NK-92 treated with Interleukin-12 subunit alpha and Interleukin-12 subunit beta, amount 100 ng/mL, for 24 hours (cell line): Measurements from ENCODE around the gene ZNF831.

Experiments
- DNase-seq: peaks from one replicate; lab custom pipeline; 2025; lab: John Stamatoyannopoulos, UW

ZNF831 gene

DNA sequence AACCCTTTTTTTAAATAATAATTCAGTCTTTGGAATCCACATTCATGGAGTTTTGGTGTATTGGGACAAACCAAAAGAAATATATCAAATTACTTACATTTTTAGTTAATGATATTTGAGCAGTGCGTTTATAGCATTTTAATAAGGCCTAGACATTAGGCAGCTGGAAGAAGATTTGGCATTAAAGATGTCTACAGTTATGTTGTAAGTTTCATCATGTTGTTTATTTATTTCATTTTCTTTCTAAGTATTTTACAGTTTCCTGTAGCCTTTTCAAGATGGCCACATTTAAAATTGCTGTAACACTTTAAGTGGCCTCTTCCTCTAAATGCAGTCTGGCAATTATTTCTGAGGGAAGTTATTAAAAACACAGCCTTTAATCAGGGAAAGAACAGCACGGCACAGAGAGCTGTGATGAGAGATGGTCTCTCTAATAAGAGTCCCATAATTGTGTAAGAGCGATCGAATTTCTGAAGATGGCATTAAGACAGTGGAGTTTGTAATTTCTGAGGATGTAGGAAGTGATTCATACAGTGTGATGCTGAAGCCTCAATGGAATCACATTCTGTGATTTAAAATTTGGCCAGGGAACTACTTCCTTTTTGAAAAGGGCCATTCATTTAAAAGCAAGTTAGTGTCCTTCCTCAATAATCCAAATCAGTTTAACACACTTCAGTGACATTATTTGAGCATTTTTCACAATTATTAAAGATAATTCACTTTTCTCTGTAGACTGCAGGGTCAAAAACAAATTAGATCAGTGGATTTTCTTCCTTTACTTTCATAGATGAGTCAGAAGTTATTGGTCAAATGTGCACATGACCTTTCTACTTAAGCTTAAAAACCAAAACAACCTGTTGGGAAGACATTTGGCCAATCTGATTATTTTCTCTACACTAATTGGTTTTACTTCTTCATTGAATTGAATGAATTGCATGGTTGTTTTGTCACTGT lies 84.4 kb downstream of the ZNF831 start:
- DNase-seq: no peak

DNA sequence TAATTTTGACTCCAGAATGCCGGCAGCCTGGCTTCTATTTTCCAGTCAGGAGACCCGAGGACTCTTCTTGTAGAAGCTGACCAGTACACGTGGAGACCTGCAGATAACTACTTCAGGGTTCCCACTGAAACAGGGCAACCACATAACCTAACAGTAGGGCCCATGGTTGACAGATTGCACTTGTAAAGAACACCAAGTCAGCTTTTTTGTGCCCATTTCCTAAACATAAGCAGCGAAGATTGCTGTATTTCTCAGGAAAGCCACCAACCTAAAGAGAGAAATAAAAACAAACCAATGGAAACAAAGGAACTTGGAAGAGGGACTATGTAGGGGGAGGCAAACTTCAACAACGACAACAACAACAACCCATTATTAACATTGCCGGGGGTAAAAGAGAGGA lies 86.7 kb downstream of the ZNF831 start:
- no peak for DNase-seq

DNA sequence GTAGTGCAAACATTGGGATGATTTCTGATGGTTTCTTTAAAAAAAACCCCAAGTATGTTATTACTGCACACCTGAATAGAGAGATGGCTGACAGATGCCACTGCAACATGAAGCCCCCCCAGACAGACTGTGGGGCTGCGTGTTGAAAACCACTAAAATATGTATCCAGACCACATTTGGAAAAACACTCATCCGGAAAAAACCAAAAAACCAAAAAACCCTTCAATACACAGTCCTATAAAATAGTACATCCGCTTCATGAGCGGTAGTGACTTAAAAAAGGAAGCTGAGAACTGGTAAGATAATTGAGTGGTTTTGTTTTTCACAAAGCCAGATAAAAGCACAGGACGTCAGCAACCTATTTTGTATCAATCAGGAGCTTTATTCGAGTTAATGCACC lies 89.7 kb downstream of the ZNF831 start:
- DNase-seq: no peak

DNA sequence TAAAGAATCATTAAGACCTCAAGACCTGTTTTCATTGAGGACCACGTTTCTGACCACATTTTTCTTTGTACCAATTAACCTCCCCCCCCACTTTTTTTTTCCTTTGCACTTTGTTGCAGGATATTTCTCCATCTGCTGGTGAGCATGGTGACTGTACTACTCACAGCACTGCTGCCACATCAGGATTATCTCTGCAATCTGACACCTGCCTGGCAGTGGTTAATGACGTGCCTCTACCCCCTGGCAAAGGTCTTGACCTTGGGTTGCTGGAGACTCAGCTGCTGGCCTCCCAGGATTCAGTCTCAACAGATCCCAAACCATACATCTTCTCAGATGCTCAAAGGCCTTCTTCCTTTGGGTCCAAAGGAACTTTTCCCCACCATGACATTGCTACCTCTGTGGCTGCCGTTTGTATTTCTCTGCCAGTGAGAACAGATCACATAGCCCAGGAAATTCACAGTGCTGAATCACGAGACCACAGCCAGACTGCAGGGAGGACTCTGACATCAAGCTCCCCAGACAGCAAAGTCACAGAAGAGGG lies 90.2 kb downstream of the ZNF831 start:
- peak; percentile 4 for DNase-seq

DNA sequence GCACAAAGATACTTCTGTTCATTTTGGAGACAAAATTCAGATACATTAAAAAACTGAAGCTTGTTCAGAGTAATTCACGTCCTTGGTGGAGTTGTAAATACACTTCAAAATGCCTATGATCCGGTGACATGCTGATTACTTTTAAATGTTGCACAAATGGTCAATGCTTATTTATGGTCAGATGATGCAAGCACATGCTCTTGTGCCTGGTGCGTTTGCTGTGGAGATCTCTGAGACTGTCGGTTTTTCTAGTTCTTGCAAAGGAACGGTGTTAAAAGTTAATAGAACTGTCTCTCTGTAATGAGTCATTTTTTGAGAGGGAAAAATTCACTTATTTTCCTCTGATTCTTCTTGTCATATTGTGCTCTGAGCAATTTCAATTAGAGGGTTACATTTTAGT lies 91.6 kb downstream of the ZNF831 start:
- no peak for DNase-seq

DNA sequence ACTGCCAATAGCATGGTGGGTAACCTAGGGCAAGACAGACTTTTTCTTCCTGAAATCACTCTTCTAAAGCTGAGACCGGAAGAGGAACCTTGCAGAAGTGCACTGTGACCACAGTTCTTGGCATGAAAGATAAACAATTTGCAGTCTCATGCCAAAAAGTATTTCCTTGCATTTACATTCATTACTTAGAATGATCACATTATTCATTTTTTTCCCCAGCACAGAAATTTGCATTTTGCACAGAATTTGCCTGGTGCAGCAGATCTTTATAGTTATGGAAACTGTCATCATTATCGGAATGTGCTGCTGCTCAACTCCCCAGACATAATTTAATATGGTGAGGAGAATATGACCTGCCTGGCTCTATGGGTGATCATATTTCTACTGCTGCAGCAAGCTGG lies 94.6 kb downstream of the ZNF831 start:
- no peak for DNase-seq

DNA sequence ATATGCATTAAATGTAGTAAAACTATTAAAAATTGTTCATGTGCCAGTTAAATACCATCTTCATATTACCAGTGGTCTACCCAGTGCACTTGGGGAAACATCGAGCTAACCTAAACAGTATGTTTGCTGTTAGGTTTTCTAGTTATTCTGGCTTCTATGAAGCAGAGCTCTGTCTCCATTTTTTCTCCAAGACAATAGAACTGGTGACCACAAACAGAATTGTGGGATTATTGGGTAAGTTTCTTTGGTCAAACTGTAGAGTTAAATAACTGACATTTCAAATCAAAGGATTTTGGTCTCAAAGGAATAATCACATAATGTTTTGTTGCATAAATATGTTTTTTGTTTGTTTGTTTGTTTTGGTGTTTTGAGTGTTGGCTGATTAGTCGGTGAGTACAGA lies 96.3 kb downstream of the ZNF831 start:
- no peak for DNase-seq

DNA sequence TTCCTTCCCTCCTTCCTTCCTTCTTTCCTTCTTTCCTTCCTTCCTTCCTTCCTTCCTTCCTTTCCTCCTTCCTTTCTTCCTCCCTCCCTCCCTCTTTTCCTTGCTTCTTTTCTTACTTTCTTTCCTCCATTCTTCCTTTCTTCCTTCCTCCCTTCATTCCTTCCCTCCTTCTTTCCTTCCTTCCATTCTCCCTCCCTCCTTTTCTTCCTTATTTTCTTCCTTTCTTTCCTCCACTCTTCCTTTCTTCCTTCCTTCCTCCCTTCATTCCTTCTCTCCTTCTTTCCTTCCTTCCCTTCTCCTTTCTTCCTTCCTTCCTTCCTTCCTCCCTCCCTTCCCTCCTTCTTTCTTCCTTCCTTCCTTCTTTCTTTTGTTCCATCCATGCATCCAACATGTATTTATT lies 101.7 kb downstream of the ZNF831 start:
- DNase-seq: no peak

DNA sequence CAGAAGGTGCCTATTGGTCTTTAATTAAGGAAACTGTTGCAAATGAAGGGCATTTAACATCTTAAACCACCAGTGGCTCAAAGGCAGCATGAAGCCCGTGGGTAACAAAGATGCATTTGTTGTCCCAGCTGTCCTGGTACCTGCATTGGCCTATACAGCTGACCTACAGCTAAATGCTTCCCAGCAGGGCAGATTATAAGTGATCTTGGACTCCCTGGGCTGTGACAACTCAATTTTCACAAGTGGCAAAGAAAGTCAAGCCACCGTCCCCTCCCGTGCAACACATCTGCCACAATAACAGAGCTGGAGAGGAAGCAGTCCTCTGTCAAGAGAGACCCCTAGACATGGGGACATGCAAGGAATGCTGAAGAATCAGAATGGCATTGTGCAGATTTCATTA lies 105.2 kb downstream of the ZNF831 start:
- no peak for DNase-seq

DNA sequence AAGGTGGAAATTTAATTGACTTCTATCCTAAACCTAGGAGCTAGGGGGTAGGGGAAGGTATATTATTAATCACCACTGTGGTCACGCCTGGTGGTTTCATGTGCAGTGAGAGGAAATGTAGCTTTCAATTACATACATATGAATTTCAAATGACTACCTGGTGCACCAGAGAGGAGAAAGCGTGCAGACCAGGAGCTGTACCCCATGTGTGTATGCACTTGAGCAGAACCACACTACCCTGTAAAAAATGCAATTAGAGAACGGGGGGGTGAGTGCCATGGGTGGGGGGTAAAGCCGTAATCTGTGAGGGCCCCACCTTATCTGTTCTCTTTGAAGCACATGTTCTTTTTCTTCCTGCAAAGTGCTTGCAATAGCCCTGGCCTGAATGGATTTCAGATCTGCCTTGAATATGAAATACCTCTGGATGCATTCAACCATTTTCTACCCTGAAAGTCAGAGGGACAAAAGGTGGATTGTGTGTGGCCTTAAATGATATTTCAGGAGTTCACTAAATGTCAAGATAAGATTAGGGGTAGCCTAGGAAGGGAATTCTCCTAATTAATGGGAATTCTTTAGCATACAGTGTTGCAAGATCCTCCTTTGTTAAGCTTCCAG lies 105.9 kb downstream of the ZNF831 start:
- DNase-seq: no peak

DNA sequence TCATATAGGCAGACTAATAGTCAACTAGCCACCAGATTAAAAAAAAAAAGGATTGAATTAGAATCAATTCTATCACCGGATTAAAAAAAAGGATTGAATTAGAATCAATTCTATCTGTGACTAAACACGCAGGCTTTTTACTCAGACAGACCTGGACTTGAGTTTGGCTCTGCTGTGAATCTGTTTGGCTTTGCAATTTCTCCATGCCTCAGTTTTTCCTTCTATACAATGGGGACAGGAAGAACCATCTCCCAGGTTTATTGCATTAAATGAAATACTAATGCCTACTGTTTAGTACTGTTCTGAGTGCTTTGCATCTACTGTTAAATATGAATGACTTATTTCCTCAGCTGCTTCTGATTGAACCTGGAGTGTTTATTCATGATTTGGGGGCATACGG lies 106.8 kb downstream of the ZNF831 start:
- DNase-seq: no peak

DNA sequence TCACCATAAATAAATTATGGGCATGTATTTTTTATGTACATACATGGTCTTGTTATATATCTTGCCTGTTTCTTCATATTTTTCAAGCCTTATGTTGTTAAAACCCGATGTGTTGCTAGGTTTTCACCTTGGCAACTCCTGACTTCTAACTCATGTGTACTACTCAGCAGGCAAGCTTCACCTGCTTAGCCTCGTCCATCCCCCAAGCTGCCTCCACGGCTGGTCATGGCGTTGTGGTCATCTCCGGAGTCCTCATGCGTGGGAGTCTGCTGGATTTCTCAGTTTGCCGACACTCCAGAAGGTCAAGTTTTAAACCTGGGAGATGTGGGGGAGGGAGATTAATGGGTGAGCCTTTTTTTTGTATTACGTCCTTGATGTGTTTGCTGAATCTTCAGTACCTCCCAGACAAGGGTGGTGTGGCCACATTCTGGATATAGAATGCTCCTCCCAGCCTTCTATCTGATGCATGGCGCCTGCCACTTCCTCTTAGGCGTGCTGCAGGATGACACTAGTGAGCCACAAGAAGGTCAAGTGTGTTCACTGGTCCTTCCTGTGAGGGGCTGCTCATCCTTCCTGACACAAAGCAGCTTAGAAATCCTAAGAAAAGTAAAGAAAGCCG lies 110.2 kb downstream of the ZNF831 start:
- DNase-seq: no peak

DNA sequence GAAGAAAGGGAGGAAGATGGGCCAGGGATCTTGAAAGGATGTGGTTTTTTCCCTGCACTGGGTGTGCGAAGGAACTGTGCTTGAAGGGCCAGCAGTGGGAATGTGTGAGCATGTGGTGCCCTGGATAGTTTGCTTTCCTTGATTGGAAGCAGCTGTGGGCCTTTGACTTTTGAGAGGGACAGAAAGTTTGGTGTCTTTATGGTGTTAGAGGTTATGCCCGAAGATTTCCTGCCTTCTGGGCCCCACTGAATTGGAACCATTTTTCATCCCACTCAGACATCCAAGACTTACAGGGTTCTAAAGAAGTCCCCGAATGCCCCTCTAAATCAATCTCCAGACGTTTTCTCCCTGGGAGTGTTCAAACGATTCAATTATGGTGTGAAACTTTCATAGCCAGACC lies 113.3 kb downstream of the ZNF831 start:
- DNase-seq: no peak

DNA sequence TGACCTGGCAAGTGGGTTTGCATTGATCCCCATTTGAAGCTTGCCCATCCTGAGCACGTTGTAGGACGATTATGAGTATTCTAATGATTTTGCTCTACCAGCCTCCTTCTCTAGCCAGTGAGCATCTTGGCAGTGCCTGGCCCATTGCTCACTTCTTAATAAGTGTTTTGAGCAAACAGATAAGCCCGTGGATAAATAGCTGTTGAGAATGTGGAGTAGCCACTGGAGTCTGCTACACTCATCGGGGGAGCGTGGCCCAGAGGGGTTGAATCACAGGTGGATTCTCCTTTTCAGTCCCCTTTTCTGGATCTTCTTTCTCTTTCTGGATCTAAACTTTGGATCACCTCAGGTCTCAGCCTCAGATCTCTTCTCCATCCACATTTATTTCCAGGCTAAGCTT lies 120.8 kb downstream of the ZNF831 start:
- DNase-seq: no peak

DNA sequence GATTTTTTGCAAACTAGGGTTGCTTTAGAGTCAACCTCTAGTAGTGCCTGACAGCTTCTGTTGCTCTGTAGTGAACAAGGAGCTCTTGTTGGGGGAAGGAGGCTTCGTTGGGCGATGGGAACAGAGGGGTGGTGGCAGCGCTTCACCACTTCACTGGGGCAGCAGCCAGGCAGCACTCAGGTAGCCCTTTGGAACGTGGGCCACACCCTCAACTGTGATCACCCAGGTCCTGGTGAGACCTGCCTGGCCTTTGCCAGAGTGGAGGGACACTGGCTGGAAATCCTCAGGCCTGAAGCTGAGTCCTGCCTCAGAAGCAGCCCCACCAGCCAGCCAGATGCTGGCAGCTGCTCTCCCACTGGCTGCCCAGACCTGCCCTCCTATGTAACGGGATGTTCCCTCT lies 126.4 kb downstream of the ZNF831 start:
- no peak for DNase-seq

DNA sequence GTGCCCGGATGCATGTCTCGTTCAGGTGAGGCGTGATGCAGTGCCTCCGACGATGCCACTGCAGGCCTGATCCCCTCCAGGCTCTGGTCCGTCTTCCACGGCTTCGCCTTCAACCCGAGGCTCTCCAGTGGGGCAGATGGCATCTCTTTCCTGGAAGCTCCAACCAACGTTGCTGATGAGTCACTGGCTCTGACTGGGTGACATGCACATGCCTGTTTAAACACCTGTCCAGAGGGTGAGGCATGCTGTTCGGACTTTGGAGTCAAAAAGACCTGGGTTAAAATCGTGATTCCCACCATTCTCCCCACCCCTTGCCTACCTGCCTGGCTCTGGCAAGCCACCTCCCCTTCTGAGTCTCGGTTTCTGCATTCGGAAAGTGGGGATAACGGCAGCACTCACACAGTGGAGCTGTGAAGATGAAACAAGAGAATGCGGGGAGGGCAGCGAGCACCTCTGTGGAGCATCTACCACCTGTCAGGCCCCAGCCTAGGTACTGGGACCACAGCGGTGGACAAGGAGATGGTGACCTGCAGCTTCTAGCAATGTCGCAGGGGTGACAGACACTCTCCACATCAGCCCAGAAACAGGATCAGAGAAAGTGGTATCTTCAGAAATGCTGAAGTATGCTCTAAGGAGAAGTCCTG lies 128.2 kb downstream of the ZNF831 start:
- no peak for DNase-seq

DNA sequence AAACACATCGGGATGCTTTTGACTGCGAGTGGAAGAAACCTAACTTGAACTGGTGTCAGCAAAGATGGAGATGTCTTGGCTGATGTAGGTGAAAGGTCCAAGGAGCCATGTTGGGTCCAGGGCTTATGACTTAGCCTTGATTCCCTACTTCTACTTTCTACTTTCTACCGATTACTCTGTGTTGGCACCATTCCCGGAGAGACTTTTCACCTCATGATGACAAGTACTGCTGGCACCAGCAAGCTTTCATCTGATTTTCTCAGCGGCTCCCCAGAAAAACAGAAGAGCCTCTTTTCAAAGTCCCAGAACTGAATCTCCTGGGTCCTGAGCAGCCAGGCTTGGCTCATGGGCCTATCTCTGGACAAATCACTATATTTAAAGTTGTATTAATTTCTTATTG lies 131.9 kb downstream of the ZNF831 start:
- no peak for DNase-seq

DNA sequence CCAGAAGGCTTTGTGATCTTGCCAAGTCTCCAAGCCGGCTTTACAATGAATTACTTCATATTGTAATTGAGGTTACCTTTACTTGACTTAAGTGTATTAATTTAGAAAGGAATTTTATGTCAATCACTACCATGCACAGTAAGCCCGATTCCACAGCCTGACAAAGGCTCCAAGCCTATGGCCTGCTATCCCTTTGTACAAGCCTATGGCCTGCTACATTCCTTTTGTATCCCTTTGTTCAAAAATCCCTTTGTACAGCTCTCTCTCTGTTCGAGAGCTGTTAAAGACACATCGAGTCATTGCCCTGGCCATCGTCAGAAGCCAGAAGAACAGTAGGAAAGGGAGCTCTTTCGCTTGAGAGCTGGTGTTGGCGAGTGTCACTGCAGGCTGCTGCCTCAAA lies 134.1 kb downstream of the ZNF831 start:
- no peak for DNase-seq

DNA sequence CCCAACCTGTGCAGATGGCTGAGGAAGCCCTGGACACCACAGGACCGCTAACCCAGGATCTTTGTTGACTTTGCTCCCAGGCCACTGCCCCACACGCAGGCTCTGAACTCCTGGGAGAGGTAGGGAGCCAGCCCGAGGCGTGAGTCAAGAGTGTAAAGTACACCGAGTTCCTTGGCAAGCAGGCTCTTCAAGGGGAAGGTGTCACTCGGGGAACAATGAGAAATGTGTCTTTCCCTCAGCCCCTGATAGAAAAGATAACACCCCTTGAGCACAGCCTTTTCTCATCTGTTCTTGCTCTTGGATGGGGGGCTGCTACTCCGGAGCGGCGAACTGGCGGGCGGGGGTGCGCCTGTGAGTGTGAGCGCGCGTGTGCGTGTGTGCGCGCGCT lies 136.3 kb downstream of the ZNF831 start:
- no peak for DNase-seq

DNA sequence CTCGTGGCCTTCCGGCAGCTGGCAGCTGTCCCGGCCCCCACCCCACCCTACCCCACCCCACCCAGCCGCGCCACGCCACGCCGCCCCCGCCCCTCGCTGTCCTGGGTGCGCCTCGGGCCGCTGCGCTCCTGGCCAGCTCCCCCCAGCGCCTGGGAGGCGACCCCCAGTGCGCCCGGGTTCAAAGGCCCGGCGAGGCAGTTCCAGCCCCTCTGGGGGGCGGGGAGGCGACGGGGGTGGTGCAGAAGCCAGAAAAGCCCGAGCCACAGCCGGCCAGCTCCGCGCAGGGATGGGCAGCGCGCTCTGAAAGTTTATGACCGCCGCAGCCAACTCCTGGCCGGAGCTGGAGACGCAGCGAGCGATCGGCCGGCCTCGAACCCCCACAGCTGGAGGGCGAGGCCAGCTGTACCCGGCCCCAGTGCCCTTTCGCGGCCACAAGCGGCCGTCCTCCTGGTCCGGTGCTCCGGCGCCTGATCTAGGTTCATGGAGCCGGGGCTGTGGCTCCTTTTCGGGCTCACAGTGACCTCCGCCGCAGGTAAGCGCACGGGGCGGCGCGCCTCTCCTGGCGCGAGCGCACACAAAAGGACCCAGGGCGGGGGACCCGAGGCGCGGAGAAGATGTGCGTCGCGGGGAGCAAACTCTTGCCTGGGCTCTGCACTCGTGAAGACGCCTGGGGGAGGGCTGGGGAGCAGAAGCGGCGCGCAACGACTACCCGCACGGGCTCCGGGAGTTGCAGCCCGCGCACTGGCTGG lies 136.9 kb downstream of the ZNF831 start, which contains the start of gene EDN3:
EDN3 (plus strand) TSS at position 279 of the 749 bp plus-strand sequence; CDS start at position 481, 202 bp downstream.
- no peak for DNase-seq

DNA sequence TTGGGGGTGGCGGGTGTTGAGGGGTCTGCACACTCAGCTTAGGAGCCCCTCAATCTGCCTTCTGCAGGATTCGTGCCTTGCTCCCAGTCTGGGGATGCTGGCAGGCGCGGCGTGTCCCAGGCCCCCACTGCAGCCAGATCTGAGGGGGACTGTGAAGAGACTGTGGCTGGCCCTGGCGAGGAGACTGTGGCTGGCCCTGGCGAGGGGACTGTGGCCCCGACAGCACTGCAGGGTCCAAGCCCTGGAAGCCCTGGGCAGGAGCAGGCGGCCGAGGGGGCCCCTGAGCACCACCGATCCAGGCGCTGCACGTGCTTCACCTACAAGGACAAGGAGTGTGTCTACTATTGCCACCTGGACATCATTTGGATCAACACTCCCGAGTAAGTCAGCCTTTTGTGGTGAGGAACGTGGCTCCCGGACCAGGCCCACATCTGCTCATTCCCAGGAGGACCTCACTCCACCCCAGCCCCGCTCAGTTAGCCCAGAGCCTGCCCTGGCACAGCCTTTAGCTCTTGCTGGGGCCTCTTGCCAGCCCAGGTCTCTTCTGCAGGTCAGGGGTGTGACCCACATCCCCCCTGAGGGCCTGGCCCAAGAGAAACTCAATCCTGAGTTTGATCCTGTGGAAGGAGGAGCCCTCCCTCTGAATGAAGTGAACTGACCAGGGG lies 137.9 kb downstream of the ZNF831 start:
- DNase-seq: no peak
